Measurements from ENCODE around the gene EXOC3. TPM values are rescaled to one million over a fixed set of nuclear protein-coding genes. Genes with fewer than 3 reads are reported as not detected.

EXOC3 gene
- total RNA-seq, 1 donor from 2014 or later, result 19.2 TPM

GRCh38 chr5:477871-478270 is 34.9 kb downstream of the EXOC3 start:
- DNase-seq (ENCODE audit: low spot score), result no peak
- Mint-ChIP-seq H3K27me3 (ENCODE audit: insufficient read depth, low read depth) (peaks cover 13% of the 10 kb centered on the region), H3K9me3 (no peaks in the 10 kb centered on the region), H3K36me3 (no peaks in the 10 kb centered on the region), H3K27ac (no peak overlapping the region), H3K4me3 (no peak overlapping the region), H3K4me1 (peaks cover 3% of the 10 kb centered on the region)
- H3F3A ChIP-seq (ENCODE audit: low read depth), result no peaks in the 10 kb centered on the region
- peaks cover 26% of the 10 kb centered on the region for H4K20me1 ChIP-seq (ENCODE audit: low read depth)
- no peak overlapping the region for H2AFZ ChIP-seq (replicated peaks)
- H3K79me2 ChIP-seq (ENCODE audit: low read depth), result no peaks in the 10 kb centered on the region
- H3K4me2 ChIP-seq, result no peak overlapping the region
- H3K9ac ChIP-seq, result no peak overlapping the region
- H3K4me1 ChIP-seq, result peaks cover 4% of the 10 kb centered on the region
- no peak for TF ChIP-seq CTCF (IDR thresholded peaks at IDR 0.05)
- TF ChIP-seq EZH2 (IDR thresholded peaks at IDR 0.05), result no peak
- TF ChIP-seq EZH2phosphoT487 (IDR thresholded peaks at IDR 0.05), result no peak
- H3K4me3 ChIP-seq, result no peak overlapping the region
- H3K27me3 ChIP-seq, result peaks cover 58% of the 10 kb centered on the region
- H3K36me3 ChIP-seq, result no peaks in the 10 kb centered on the region
- no peak overlapping the region for H3K27ac ChIP-seq
- H3K9me3 ChIP-seq (ENCODE audit: low read depth), result no peaks in the 10 kb centered on the region

DNA sequence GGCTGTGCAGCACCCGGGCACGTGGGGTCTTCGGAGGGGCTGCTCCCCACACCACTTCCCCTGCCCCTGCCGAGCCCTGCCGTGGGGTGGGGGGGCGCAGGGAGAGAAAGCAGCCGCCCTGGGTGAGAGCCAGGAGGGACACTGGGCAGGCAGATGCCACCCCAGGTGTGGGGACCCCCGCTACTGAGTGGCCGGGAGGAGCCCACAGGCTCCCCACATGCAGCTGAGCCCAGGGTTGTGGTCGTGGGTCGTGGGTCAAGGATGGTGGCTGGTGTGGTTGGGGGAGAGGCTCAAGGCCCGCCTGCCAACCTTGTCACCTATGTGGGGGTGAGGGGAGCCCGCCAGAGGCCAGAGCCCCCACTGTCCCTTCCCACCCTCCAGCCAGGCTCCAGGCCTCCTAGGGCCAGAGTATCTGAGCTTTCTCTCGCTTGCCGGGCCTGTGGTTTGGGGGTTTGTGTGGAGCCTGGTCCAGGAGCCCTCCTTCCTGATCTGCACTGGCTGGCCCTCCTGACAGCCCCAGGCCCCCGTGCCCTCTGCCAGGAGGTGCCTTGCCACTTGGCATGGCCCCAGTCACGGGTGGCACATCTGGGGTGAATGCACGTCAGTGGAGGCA is 35.5 kb downstream of the EXOC3 start:
- no peak overlapping the region for H3K4me3 ChIP-seq
- H3K4me3 Mint-ChIP-seq, result no peak overlapping the region
- H3K27ac Mint-ChIP-seq, result no peak overlapping the region
- no peaks in the 10 kb centered on the region for H3F3A ChIP-seq (ENCODE audit: low read depth)
- H3K4me1 Mint-ChIP-seq, result peaks cover 3% of the 10 kb centered on the region
- no peaks in the 10 kb centered on the region for H3K36me3 Mint-ChIP-seq
- peaks cover 4% of the 10 kb centered on the region for H3K4me1 ChIP-seq
- H3K36me3 ChIP-seq, result no peaks in the 10 kb centered on the region
- H3K9me3 Mint-ChIP-seq, result no peaks in the 10 kb centered on the region
- no peaks in the 10 kb centered on the region for H3K79me2 ChIP-seq (ENCODE audit: low read depth)
- DNase-seq (ENCODE audit: low spot score), result no peak
- TF ChIP-seq CTCF (IDR thresholded peaks at IDR 0.05), result no peak
- TF ChIP-seq EZH2 (IDR thresholded peaks at IDR 0.05), result no peak
- TF ChIP-seq EZH2phosphoT487 (IDR thresholded peaks at IDR 0.05), result no peak
- peaks cover 26% of the 10 kb centered on the region for H4K20me1 ChIP-seq (ENCODE audit: low read depth)
- no peak overlapping the region for H3K27ac ChIP-seq
- no peak overlapping the region for H3K9ac ChIP-seq
- H2AFZ ChIP-seq (replicated peaks), result no peak overlapping the region
- H3K27me3 Mint-ChIP-seq (ENCODE audit: insufficient read depth, low read depth), result peaks cover 13% of the 10 kb centered on the region
- H3K27me3 ChIP-seq, result peaks cover 54% of the 10 kb centered on the region
- H3K9me3 ChIP-seq (ENCODE audit: low read depth), result no peaks in the 10 kb centered on the region
- H3K4me2 ChIP-seq, result no peak overlapping the region

DNA sequence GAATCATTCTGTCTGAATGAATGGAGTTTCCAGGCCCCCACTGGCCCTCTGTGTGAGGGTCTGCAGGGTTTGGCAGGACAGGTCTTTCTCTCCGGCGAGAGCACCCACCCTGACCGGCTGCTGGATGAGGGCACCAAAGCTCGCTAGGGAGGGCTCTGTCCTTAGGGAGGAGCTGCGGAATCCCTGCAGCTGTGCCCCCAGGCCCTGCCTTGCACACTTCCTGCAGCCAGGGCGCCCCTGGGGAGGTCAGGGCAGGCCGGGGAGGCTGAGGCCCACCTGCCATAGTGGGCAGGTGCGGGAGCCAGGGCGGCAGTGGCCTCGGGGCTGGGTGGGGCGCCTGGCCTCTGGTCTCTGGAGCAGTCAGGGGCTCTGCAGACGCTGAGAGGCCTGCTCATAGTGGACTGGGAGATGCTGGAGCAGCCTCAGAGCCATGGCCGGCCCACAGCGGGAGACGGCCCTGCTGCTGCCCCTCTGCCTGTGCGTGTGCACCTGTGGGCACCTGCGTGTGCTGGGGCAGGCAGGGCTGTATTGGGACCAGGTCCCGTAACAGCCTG is 36.1 kb downstream of the EXOC3 start:
- Histone ChIP-seq H3K4me1 (no peaks in the 10 kb centered on the region), H4K20me1 (ENCODE audit: low read depth) (peaks cover 21% of the 10 kb centered on the region), H3K9me3 (ENCODE audit: low read depth) (no peaks in the 10 kb centered on the region), H3K9ac (no peak overlapping the region), H3K27me3 (peaks cover 48% of the 10 kb centered on the region), H3K4me3 (no peak overlapping the region), H3K36me3 (no peaks in the 10 kb centered on the region), H3F3A (ENCODE audit: low read depth) (no peaks in the 10 kb centered on the region), H3K27ac (no peak overlapping the region), H3K4me2 (no peak overlapping the region), H3K79me2 (ENCODE audit: low read depth) (no peaks in the 10 kb centered on the region), H2AFZ (replicated peaks) (no peak overlapping the region)
- Mint-ChIP-seq H3K4me1 (peaks cover 3% of the 10 kb centered on the region), H3K27ac (no peak overlapping the region), H3K36me3 (no peaks in the 10 kb centered on the region), H3K9me3 (no peaks in the 10 kb centered on the region), H3K4me3 (no peak overlapping the region), H3K27me3 (ENCODE audit: insufficient read depth, low read depth) (peaks cover 10% of the 10 kb centered on the region)
- no peak for TF ChIP-seq EZH2 (IDR thresholded peaks at IDR 0.05)
- no peak for TF ChIP-seq EZH2phosphoT487 (IDR thresholded peaks at IDR 0.05)
- no peak for TF ChIP-seq CTCF (IDR thresholded peaks at IDR 0.05)
- DNase-seq (ENCODE audit: low spot score), result no peak

All from neural progenitor cell (in vitro differentiated cells).